HG03196 (cell line): Measurements from ENCODE around the gene OPTC.

Experiments used
- ATAC-seq: cut with Tn5 transposase; IDR thresholded peaks from one replicate; pipeline ENCODE4 v1.9.1; 2021; ENCODE audit not compliant: unreplicated experiment

Gene OPTC

DNA sequence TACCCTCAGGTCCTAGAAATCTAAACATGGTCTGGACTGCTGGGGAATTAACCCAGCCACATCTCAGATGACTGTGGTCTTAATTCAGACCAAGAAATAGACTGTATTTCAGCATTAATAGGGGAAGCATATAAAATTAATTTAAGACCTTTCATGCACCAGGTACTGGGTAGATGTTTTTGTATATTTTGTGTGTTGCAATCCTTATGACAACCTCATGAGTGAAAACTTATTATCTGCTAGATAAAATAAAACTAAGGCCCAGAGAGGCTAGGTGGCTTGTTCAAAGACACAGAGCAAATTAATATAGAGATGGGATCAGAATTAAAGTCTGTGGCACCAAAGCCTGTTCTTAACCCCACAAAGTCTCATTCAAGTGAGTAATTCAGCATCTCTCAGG is 40.1 kb downstream of the OPTC start:
- ATAC-seq = no peak

DNA sequence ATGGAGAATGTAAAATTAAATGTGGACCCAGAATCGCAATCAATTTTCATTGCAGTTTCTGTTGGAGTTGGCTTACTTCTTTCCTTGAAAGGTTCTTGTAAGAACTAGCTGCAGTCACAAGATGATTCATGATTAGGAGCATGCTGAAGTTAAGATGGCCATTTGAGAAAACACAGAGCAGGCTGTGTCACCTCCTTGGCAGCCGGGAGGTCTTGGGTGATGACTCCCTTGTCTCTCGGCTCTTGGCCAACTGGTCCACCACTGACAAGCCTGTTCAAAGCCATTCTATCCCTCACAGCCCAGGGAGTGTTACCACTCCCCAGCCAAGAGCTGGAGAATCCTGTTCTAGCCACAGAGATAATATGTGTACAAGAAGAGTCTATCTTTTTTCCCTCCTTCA is 40.6 kb downstream of the OPTC start:
- no peak for ATAC-seq

DNA sequence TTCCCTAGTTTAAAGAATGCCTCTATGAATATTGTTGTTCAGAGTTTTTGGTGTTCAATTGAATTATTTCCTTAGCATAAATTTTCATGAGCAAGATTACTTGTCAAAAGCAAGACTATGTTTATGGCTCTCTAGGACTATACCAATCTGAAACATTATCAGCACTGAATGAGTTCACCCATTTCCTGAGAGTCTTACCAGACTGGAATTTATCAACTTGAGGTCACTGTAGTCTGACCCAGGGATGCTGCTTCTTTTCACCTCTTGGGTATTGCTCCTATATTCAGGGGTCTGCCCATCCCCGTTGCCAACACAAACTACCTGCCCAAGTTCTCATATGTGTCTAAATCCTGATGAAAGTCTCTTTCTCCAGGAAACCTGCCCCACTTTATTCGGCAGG is 42.6 kb downstream of the OPTC start:
- no peak for ATAC-seq

DNA sequence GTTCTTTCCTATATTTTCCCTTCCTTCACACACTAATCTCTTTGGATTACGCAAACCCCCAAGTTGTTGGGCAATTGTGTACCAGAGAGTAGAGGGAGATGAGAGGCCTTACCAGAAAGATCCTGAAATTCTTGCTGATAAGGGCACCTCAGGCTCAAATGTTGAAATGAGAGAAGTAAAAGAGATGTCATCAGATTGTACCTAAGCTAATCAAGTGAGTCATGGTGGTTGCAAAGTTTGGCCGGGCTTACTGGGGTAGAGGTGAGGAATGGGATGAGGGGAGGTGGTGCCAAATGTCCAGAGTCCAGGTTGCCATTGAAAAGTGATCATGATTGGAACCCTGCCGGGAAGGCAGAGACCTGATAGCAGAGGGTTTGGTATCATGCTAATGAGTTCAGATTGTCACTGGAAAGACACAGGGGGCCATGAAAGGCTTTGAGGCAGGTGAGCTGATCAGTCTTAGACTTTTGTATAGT is 43.1 kb downstream of the OPTC start:
- no peak for ATAC-seq

DNA sequence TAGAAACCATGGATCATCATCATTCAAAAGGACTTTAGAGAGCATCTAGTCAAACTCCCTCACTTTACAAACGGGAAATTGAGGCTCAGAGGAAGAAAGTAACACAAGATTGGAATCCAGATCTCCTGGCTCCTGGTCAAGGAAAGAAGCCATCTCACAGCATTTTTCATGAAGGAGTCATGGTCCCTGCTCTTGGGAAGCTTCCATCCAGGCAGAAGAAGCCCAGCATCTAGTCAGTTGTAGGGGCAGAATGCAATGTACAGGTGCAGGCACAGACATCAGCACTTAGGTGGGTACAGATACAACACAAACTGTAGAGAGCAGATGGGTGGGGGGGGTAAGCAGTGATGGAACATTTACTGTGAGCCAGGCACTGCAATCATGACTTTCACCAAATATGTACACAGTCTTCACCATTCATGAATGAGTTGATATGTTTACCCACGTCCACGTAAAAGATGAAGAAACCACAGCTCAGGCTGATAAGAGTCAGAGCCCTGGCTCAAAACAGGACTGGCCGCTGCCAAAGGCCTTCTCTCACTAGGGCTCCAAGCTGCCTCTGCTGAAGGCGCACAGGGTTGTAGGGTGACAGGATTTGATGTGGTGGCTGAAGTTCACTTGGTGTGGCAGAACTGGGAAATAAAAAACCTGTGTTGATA is 44.0 kb downstream of the OPTC start:
- ATAC-seq = no peak

DNA sequence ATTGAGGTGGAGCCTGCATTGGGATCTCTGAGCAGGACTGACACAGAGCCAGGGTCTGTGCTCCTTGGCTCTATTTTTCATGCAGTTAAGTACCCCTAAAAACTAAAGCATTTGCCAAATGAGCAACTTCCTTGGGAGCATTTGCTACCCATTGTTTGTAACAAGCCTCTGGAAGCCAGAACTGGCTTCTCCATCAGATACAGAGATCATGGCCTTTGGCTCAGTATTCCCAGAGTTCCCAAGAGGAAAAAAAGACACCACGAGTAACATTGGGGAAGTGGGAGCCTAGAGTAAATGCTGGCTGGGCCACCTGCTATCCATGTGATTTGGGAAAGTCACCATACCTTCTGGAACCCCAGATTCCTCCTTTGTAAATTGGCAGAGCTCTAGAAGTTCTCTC is 44.8 kb downstream of the OPTC start:
- no peak for ATAC-seq

DNA sequence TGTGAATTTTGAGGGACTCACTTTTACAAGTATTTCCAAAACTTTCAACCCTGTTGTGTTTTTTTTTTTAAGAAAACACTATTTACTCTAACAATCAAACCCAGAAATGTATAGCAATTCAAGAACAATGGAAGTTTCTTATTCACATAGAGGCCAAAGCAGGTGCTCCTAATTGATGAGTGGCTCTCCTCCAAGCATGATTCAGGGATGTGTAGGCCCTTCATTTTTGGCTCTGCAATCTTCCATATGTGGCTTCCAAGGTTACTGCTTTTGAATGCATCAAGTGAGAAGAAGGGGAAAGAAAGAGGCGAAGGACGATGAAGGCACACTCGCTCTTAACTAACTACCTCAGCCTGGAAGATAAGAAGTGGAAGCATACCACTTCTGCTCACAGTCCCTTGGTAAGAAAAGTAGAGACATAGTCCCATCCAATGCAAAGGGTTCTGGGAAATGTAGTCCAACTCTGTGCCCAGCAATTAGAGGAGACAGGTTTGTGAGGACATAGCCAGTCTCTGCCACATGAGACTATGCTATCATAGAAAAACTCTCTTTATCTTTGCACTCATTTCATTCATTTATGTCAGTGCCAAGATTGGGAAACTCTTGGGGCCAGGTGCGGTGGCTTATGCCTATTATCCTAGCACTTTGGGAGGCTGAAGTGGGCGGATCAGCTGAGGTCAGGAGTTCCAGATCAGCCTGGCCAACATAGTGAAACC is 46.0 kb downstream of the OPTC start:
- ATAC-seq = no peak

DNA sequence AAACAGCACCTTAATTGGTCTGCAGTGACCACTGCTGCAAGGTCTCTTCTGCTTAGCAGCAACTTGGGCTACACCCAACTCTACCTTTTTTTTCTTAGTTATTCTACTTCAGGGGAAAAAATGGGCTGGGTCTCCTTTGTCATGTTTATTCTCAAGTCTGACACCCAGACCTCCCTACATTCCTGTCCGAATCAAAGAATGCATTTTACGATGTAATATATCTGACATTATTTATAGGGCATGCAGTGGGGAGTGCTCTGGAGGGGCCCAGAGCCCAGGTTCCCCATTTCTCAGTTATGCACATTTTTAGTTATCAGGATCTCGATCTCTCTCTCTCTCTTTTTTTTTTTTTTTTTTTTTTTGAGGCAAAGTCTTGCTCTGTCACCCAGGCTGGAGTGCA is 50.5 kb downstream of the OPTC start:
- no peak for ATAC-seq

DNA sequence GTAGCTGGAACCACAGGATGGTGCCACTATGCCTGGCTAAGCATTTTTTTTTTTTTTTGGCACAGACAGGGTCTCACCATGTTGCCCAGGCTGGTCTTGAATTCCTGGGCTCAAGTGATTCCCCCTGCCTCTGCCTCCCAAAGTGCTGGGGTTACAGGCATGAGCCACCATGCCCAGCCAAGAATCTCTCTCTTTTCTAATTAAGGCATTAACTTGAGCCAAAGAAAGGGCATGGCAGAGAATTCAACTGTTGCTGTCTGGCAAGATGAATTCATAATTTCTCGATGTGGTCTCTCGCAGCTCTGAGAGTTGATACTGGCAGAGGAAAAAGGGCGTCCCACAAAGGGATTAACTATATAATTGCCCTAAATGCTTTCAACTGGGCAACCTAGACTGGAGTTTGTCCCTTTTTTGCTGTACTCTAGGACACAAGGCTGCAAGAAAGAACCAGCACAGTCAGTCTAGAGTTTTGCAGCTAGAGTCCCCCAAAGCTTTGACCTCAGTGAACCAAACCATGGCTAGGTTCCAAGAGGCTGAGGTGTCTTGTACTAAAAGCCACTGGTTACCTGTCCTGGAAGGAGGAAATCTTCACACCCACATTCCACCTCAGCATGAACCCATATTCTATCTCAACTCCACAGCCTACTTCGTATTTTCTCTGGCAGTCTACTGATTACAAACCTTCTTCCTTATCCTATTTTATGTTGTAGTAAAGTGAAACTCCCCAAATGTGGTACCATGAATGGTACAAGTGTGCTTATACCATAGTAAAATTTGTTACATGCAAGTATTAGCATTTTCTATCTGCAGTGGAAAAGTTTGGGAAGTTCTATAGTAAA is 51.2 kb downstream of the OPTC start:
- ATAC-seq = no peak

DNA sequence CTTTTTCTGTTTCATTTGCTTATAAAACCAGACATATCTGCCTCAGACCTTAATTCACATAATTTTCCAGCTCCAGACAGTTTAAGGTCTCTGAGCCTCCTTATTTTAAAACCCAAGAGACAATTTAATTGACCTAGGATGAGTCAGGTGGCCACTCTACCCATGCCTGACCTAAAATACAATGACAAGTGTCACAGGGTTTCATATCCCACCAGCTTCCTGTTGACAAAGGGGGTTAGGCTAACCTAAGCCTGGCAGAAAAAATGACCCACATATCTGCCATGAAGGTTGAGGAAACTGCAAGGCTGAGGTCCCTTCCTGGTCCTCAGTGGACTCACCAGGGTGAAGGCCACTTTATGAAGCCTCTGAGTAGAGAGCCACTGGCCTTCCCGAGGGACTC is 52.3 kb downstream of the OPTC start:
- no peak for ATAC-seq

DNA sequence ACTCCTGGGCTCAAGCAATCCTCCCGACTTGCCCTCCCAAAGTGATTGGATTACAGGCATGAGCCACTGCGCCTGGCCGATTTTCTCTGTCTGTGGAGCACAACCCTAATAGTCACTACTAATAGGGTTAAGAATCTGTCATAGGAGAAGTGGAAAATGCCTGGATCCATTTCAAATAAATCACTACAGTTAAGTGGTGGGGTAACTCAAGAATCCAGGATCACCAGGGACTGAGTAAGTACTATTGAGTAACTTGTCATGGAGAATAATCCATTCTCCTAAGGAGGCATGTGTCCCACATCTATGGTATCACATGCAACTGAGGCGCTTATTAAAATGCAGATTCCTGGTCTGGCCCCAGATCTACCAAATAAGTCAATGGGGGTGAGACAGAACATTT is 53.2 kb downstream of the OPTC start:
- no peak for ATAC-seq

DNA sequence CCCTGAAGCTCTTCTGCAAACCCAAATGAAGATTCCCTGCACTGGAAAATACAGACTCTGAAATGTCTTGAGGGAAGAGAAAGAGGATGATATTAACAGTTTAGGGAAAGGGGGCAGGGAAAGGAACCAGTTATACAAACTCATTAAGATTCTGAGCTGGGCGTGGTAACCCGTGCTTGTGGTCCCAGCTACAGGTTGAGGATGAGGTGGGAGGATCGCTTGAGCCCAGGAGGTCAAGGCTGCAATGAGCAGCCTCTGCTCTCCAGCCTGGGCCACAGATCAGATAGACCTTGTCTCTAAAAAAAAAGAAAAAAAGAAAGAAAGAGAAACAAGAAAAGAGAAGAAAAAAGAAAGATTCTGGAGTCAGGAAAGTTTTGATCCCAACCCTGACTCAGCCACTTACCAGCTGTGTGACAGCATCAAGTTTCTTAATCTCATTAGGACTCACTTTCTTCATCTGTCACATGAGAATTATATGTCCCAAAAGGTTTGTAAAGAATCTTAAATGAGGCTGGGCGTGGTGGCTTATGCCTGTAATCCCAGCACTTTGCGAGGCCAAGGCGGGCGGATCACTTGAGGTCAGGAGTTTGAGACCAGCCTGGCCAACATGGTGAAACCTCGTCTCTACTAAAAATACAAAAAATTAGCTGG is 53.9 kb downstream of the OPTC start:
- no peak for ATAC-seq

DNA sequence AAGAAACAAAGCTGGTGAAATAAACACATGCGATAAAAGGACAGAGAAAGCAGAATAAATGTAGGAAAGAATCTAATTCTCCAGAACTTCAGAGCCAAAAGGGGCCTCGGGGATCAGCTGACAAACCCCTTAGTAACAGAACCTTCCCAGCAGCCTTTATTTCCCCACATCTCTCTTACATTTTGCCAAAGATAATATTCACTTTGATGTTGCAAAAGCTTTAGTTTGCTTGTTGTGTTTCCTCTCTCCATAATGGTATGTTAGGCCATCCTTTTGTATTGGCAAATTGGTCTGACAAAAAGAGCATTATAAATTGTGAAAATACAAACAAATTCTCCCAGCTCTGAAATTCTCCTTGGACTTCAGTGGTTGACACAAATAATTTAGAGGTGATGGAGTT is 54.9 kb downstream of the OPTC start:
- no peak for ATAC-seq

DNA sequence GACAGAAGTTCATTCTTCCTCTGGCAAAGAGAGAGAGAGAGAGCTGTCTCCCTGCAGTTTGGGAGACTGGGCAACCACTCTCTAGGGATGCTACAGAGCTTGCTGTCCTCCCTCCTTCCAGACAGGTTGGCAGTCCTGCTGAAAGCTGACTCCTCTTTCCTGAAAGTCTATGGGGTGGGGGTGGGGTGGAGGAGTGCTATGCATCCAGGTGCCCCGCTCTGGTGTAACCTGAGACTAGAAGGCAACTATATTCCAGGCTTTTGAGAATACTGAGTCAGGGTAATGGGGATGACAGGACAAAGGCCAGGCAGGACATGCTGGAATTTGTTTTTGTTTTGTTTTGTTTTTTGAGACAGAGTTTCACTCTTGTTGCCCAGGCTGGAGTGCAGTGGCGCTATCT is 55.4 kb downstream of the OPTC start:
- ATAC-seq = no peak

DNA sequence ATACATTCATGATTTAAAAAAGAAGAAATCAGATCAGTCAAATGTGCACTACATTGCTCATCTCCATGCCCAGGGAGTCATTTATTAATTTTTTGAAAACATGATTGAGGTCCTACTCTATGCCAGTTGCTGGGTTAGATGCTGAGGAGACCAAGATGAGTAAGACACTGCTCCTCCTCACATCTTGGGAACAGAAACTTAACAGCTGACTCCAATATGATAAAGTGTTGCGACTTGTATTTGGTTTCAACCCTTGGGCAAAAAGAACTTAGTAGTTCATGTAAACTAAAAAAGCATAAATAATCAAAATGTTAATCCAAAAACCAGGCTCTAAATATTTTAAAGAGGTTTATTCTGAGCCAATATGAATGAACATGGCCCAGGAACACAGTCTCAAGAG is 56.9 kb downstream of the OPTC start:
- ATAC-seq = no peak

DNA sequence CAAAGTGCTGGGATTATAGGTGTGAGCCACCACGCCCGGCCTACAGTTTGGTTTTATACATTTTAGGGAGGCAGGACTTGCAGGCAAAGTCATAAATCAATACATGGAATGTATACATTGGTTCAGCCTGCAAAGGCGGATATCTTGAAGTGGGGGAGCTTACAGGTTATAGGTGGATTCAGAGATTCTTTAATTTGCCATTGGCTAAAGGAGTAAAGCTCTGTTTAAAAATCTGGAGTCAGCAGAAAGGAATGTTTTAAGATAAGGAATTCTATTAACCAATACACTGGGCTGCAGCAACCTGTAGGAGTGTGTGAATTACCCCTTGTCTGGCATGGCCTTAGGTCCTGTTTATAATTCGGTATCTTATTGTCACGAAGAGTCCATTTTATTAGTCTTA is 57.6 kb downstream of the OPTC start:
- no peak for ATAC-seq

DNA sequence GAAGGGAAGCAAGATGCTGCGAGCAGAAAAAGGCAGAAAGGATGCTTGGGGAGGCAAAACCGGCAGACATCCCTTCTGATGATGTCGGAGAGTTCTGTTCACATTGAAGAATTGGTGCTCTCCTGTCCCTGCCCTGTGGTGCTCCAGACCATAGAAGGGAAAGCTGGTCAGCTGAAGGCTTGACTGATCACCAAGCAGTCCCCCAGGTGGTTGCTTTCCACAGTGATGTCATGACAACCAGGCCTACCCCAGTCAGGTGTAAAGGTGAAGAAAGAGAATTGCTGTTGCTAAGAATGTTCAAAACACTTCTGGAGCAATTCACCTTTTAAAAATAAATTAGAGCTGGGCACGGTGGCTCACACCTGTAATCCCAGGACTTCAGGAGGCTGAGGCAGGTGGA is 59.5 kb downstream of the OPTC start:
- ATAC-seq = no peak

DNA sequence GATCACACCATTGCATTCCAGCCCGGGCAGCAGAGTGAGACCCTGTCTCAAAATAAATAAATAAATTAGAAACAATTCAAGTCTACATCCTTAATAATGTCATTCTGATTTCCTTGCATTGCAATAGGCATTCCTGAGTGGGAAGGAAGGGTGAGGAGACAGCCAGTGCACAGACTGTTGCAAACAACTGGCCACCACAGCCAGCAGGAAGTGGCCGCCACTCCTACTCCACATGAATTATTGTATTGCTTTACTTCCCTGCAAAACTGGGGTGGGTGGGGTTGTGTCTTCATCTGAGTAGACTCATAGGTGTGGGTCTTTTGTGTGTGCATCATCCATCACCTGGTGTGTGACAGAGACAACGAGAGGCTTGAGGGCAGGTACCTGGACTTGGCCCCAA is 60.1 kb downstream of the OPTC start:
- ATAC-seq = no peak

DNA sequence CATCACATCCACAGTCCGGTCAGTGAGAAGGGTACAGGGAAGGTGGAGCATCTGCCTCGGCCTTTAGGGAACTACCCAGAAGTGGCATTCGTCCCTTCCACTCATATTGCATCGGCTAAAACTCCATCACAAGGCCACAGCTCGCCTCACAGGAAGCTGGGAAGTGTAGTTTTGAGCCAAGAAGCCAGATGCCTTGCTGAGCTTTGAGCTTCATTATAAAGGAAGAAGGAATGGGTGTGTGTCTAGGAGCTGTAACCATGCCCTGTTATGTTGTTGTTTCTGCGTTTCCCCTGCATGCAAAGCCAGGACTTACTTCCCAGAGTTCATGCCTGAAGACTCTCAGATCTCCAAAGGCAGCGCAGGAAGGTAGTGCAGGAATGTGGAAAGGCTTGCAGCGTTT is 61.1 kb downstream of the OPTC start:
- no peak for ATAC-seq

DNA sequence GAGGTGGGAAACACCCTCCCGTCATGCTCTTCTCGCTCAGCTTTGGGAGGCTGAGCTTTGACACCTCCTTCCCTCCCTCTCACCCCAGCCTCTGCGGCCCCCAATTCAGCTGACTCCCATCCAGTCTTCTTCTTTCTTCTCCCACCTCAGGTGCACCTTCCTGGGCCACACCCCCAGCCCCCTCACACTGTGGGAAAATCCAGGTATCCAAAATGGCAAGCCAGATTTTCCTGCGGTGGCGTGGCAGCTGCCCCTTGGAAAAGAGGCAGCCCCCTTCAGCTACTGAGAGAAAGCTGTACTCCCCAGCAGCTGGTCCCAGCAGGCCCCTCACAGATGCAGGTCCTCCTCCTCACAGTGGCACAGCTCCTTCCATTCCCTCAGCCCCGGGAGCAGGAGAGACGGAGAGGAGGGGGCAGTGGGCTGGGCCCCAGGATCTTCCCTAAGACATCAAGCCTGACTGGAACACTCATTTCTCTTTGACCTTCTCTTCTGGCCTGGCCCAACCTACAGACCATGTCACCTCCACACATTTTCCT is 61.6 kb downstream of the OPTC start:
- no peak for ATAC-seq
